Stimulated activated CD8-positive, alpha-beta memory T cell treated with anti-CD3 and anti-CD28 coated beads, Interleukin-15, amount 100 ng/mL, for 4 hours (primary cell): Measurements from ENCODE around the gene NBPF11.
"Not testable (repeated sequence)": the region's sequence is repeated elsewhere in the genome, so short reads cannot be mapped to it uniquely, and the experiment has no call there.

Experiments used
- DNase-seq, 2 donors: peaks; one replicate each; pipeline ENCODE4 v3.0.0-alpha.2; 2020; ENCODE audit warnings: low read depth in 2 of 2

Gene NBPF11, protein sequence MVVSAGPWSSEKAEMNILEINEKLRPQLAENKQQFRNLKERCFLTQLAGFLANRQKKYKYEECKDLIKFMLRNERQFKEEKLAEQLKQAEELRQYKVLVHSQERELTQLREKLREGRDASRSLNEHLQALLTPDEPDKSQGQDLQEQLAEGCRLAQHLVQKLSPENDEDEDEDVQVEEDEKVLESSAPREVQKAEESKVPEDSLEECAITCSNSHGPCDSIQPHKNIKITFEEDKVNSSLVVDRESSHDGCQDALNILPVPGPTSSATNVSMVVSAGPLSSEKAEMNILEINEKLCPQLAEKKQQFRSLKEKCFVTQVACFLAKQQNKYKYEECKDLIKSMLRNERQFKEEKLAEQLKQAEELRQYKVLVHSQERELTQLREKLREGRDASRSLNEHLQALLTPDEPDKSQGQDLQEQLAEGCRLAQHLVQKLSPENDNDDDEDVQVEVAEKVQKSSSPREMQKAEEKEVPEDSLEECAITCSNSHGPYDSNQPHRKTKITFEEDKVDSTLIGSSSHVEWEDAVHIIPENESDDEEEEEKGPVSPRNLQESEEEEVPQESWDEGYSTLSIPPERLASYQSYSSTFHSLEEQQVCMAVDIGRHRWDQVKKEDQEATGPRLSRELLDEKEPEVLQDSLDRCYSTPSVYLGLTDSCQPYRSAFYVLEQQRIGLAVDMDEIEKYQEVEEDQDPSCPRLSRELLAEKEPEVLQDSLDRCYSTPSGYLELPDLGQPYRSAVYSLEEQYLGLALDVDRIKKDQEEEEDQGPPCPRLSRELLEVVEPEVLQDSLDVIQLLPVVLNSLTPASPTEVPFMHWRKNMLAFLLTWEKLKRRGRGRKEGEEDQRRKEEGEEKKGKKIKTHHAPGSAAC

DNA sequence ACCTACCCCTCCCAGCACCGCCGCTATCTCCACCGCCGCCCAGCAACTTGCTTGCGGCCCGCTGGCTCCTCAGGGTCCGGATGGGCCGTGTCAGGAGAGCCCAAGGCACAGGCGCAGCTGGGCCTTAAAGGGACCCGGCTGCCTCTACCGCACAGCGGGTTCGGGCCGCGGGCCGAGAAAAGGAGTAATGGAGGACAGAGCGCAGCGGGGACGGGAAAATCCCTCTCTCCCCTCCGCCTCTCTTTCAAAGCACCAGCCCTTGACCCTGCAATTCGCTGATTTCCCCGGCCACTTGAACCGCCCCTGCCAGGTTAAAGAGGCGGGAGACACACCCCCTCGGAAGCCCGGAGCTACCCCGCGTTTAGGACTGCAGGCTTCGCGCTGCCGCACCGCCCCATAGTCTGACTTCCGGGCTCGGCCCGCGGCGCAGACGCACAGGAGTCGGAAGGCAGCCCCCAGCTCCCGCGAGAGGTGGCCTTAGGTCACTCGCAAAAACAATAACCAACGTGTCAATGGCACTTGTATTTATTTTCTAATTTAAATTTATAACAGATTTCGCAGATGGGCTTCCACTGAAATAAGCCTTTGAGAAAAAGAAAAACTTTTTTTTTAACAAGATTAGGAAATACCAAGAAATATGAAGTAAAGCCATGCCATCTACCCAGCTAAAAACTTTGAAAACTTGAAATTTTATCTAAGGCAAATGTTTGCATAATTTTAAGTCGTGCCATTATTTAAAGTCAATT lies at the start of gene NBPF11:
Gene NBPF11 (minus strand): TSS at position 371 of the 746 bp plus-strand sequence. CDS start 25,278 bp downstream, outside the sequence.
- DNase-seq = peak; percentile 58 to 64

DNA sequence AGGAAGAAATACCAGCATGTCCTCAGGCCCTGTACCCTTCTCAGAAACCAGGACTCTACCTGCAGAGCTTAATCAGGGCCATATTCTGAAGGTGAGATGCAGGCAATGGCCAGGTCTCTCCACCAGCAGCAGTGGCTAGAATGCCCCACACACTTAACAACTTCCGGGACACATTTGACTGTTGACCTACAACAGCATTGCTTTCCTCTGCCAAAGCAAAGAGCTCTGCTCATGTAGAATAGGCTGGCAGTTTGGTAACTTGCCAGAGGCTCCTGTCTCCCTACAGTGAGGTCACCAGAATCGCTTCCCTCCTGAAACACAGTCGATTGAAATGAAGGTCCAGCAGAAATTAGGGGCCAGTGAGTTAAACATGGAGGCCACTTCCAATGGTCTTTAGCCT lies 45.3 kb upstream of the NBPF11 start:
- not testable (repeated sequence) for DNase-seq

DNA sequence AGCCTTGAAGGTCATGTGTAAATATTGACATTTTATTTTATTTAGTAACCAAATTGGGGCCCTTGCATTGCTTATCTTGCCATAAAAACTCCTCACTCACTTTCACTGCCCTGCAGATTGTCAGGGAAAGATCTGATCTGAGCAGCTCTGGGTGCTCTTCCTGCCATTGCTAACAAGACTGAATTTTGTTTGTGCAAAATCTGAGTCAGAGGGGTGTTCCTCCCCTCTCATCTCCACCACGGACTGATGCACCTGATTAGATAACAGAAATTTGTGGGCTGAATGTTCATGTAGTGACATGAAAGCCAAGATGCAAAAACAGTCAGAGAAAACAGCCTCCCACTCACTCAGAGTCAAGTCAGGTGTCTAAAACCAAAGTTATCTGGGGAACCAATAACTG lies 44.9 kb upstream of the NBPF11 start:
- not testable (repeated sequence) for DNase-seq

DNA sequence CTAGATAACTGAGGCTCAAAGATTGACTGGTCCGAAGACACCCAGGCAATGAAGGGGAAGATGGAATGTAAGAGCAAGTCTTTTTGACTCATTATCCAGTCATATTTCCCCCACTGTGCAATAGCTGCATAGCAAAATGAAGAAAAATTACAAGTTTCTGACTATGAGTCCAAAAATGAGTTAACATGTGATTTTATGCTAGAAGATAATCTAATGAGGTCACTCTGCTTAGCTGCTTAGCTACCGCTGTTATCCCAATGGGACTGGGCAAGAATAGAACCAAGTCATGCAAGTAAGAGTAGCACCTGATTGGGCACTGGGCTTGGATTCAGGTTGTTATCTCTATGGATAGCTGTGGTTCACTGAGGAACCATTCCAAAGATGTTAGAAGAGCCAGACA lies 43.0 kb upstream of the NBPF11 start:
- DNase-seq = not testable (repeated sequence)

DNA sequence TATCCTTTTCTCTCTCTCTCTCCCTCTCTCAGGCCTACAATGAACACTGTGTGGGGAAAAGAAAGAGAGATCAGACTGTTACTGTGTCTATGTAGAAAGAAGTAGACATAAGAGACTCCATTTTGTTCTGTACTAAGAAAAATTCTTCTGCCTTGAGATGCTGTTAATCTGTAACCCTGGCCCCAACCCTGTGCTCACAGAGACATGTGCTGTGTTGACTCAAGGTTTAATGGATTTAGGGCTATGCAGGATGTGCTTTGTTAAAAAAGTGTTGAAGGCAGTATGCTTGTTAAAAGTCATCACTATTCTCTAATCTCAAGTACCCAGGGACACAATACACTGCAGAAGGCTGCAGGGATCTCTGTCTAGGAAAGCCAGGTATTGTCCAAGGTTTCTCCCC lies 36.7 kb upstream of the NBPF11 start:
- DNase-seq = not testable (repeated sequence)

DNA sequence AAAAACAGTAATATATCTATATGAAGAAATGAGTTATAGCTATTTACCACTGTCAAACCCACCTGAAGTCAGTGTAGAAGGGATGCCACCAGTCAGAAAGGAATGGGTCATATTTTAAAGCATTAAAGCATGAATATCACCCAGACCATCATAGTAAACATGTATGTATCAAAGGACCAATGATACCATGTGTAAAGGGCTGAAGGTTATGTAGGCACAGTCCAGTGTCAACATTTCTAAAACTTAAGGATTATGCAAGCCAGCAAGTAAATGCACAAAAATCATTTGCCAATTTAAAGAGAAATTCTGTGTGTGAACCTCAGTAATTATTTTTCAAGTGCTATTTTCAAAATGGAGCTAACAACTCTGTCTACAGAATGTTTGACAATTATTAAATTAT lies 26.6 kb upstream of the NBPF11 start:
- not testable (repeated sequence) for DNase-seq

DNA sequence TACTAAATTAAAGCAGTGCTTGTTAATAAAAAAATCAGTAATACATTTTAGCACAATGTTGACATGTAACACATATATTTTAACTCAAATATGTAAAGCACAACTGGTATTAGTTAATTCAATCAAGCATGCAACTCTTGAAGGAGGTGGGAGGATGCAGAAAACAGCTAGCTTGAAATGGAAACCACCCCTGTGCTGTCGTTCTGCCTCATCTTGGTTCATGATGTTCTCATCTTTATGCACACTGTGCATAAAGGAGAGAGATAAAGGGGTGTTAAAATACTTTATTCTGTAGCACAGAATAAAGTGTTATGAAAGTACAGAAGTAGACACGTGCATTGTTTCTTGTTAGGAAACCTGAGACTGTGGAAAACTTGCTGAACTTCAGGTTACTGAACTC lies 23.3 kb upstream of the NBPF11 start:
- not testable (repeated sequence) for DNase-seq

DNA sequence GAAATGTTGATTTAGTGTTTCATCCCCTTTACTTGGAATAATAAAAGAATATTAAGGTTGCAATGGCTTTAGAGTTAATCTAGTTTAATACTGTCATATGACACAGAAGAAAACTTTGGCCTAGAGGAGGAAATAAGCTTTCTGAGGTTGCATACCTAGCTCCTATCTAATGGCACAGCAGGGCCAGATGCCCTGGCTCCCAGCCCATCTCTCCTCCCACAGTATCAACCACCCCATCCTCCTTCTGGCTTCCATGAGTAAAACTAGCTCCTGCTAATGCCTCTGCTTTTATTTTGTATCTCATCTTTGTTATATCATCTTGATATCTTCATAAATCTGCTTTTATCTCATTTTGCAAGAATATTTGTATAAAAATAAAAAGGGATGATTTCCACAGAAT lies 19.9 kb upstream of the NBPF11 start:
- not testable (repeated sequence) for DNase-seq

DNA sequence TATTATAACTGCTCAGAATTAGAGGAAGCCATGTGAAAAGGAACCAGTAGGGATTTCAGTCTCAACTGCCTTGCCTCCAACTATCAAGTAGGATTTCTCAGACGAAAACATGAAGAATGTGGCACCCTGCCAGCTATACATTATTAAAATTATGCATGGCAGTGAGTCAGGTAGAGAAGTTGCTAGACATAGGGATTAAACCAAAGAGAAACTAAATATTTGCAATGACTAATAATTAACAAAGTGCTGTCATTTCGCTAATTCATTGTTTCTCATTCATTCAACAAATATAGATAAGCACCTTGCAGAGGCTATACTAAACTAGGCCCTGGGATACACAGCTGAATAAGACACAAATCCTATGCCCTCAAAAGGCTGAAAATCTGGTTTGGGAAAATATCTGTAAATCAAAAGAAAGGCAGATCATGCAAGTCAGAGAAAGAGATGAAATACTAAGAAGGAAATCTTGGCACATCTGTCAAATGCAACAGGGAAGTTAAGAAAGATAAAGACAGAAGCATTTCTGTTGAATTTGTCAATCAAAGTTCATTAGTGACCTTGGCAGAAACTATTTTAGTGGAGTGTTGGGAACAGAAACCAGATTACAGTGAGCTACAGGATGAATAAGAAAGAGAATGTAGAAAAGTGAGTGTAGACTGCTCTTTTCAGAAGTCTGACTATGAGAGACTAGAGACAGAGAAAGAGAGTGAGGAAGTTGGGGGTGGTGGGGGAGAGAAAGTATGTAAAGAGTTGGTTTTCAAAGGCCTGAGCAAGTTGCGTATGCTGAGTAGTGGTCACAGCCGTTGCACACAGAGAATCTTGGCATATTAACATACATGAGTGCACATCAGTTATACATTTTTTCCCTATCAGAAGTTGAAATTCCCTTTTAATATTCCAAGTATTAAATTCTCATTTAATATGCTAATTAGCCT lies 14.7 kb upstream of the NBPF11 start:
- DNase-seq = no peak

DNA sequence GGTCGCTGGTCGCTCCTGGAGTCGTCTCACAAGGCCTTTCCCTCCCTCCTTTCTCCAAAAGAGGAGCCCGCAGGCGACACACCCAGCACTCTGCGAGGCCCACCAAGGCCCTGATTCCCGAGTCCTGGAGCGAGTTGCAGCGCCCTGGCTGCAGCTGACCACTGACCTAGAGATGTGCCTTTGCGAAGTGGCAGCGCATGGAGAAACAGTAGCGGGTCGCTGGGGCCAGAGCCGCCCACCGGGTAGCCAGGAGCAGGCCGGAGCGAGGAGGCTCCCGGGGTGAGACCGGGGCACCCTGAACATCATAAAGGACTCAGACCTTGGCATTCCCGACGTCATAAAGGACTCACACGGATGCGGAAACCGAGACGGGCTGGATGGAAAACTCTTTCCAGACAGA lies 10.3 kb upstream of the NBPF11 start:
- no peak for DNase-seq

DNA sequence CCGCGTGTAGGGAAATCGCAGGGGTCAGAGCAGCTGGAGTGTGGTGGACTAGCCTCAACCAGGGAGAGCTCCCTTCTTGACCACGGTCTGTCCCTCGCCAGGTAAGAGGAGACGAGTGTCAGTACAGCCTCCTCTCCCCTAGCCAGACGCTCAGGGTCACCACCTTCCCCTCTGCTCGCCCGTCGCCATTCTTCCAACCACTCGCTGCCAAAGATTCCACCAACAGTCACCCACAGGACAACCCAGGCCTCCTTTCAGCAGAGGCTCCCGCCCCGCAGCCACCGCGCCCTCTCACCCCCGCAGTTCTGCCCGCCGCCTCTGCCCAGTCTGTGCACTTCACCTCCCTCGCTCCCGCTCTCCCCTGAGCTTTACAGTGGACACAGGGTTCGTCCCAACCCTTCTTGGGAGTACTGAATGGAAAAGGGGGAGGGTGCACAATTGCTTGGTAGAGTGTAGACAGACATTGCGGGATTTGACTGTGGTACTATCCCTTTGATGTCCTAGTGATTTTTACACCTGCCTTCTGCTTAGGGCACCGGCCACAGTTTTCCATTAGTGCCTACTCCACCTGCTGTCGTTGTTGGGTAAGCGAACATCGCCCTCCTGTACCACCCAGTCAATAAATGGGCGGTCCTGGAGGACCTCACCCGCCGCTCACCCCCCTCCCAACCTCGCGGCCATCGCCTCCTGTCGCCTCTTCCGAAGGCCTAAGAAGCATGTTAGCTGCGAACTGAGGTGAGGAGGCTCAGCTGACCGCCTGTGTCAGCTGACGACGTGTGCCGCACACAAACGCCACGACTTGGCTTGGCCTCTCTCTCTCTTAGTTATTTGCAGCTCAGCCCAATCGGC lies 9.2 kb upstream of the NBPF11 start:
- no peak for DNase-seq

DNA sequence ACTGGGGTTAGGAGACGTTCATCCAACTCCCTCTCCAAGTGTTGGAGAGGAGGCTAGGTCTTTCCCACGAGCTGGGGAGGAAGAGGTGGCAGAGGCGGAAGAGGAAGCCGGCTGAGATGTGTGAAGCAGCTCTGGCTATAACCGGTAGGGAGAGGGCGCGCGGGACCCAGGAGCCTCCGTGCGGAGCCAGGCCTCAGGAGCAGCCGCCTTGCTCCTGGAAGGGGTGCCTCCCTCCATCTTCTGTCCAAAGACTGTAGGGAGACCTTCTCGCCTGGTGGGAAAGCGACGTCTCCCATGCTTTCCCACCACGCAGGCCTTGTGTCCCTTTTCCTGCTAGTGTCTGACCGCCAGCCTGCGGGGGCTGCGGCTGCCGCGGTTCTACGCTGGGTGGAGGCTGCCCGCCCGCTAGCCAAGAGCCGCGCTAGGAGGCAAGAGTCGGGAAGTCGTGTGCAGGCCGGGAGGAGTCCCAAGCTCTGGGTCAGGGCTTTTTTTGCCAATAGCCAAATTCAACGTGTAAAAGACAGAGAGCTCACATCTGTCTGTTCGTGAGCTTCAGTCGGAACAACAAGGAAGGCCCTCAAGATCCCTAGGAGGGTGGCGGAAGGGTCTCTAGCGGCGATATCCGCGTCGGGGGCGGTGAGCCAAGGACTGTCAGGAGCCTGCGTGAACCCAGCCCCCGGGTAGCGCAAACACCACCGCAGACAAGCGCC lies 8.4 kb upstream of the NBPF11 start:
- no peak for DNase-seq

DNA sequence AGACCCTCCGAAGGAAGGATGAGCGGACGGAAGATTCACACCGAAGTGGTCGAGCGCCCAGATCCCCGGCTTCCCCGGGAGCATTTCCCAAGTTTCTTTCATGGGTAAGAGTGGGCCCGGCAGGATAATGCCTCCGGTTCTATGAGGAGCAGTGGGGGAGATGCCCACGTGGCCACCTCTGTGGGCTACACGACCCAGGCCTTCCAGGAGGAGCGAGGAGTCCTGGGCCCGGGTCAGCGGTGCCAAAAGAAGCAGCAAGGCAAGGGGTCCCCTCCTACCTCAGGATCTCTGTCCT lies 7.9 kb upstream of the NBPF11 start:
- DNase-seq = no peak

DNA sequence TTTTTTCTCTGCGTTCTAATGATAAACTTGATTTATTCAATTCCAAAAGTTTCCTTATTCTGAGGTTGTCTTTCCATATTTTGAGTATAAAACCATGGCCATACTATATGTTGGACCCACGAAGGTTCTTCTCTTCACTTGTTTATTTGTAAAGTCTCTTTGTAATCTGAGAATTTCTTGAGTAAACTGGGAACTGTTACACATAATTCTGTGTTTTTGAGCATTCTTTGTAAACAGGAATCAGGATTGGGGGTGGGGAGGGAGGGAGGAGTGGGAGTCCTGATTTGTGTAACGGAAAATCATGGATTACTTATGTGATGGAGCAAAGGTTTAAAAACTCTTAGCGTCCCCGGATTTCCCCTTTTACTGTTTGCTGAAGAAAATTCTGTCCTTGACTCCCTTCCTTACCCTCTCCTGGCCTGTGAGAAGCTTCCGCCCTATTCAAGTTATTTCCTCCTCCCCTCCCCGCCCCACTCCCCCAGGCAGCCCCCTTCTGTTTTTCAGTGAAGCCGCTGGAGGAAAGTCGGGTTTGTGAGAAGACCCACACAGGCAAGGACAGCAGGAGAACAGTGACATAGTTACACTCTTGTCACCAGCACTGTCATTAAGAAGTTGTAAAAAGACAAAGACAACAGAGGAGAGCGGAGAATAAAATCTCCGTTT lies 6.4 kb upstream of the NBPF11 start:
- DNase-seq = no peak

DNA sequence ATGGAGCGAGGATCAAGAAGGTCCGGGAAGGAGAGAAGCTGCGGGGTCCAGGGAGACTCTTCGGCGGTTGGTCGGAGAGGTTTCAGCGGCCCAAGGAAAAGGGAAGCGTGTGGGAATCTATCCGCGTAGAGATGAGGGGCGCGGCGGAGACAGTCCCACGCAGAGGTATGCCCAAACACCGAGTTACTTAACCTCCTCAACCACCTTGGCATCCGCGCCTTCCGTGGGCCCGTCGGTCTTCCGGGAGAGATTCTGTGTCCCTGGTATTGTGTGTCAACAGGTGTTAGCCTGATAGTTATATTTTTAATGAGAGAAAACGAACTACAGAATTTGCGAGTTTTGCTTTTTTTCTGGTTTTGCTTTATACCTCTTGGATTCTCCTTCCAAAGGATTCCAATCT lies 5.7 kb upstream of the NBPF11 start:
- DNase-seq = not testable (repeated sequence)

DNA sequence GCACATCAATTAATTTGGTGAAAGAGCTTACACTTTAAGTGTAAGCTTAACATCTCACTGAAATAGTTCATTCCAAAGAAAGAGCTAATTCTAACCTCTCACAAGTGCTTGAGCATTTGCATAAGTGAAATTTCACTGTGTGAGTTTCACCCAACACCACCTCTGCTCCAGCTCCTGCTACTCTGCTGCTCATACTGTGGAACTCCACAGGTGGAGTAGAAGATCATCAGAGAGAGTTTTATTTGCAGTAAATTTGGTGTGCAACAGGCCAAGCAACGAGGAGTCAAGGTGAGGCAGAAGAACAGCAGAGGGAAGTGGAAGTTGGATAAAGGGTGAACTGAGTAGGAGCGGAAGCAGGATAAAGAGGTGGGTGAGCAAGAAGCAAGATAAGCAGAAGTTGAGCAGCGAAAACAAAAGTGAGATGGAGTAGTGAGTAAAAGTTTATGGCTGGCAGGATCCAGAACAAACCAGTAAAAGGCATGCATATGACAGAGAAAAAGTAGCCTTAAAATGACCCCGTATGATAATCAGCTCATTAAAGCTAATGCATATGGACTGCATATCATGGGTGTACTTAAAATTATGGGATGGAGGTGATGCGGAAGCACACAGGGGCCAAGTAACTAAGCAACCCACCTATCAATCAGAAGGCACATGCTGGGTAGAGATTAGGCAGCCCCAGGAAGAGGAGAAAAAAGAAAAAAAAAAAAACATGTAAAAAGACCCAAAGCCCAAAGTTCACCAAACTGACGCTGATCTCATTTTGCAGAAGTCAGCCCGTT lies 3.6 kb upstream of the NBPF11 start:
- not testable (repeated sequence) for DNase-seq

DNA sequence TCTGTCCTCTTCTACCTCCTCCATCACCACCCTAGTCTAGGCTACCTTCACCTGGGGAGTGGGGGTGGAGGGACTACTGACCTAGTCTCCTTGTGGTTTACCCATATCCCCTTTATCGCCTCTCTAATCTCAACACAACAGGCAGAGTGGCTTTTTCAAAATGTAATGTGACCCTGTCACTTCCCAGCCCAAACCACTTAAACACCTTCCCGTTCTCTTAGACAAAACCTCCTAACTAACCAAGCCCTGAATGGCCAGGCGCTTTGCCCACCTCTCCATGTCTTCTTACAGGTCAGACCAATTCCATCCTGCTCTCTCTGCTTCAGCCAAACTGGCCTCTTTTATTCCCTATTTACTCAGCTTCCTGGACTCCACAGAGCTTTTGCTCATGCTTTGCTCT lies 714 bp upstream of the NBPF11 start:
- not testable (repeated sequence) for DNase-seq

DNA sequence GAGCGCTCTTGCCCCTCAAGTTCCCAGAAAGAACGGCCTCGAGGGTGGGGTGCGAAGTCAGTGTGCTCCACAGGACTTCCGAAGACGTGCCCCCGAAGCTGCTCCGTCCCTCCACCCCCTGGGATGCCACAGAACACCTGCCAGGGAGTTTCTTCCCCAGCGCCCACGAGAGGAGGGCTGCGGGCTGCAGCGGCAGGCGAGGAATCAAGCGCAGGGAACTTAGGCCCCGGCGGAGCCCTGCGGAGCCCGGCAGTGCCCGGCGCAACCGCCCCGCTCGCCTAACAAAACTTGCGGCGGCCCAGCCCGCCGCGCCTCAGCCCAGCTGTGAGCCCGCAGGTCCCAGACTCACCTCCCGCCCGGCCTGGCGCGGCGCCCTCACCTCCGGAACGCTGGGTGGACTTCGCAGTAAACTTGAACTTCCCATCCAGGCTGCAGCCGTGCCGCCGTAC lies 686 bp downstream of the NBPF11 start:
- peak in 1 of 2 donors; percentile 9 for DNase-seq
